ENCODE results near the gene LOXL3.

The LOXL3 gene

GRCh38 chr2:74525717-74526648 lies 27.8 kb downstream of the LOXL3 start, which contains the start of gene DQX1:
TSS of gene DQX1 (minus strand) at chr2:74526231. CDS start at chr2:74525729, 502 bp downstream.
- DNase-seq = no peak

DNA sequence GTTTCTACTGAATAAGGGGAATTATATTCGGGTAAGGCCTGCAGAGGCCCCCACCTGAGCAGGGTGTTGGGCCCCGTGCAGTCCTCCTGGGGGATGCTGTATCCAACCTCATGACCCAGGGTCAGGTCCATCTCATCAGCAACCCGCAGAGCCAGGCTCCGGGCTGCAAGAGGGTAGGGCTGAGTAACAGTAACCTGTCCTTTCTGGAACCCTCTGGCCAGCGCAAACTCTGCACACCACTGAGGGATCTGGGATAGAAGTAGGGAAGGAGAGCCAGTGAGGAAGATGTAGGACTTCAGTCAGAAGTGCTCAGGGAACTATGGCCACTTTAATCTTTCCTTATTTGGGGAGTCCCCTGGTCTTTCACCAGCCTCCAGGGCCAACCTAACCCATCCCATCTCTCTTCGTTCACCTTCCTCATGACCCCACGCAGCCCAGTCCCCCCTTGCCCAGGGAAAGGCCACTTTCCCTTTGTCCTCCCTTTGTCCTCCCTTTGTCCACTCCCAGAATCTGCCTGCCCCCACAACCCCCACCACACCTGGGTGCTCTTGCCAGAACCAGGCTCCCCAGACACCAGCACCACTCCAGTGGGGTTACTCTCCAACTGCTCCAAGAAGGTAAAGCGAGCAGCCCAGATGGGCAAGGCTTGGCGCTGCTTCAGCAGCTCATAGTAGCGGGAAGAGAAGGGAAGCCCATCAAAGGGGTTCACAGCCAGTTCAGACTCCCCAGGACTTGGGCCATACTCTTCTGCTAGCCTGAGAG lies 28.6 kb downstream of the LOXL3 start:
- DNase-seq = no peak

DNA sequence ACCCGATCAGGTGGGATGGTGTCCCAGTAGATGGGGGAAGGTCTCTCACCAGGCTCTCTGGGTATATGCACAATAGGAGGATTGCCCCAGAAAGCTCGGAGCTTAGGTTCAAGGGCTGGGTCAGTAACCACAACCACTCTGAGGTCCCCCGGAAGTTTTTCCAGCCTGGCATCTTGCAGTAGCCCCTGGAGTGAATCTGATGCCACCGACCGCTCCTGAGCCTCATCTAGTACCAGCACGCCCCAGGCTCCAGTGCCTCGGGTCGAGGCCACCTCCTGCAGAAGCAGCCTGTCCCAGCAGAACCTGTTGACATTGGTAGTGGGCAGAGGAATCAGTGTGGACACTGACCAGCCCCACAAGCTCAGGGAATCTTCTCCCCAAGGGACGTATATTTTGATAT lies 29.7 kb downstream of the LOXL3 start:
- no peak for DNase-seq

- no peak for DNase-seq
Measured at GRCh38 chr2:74522516-74522915, 31.2 kb downstream of the LOXL3 start.

DNA sequence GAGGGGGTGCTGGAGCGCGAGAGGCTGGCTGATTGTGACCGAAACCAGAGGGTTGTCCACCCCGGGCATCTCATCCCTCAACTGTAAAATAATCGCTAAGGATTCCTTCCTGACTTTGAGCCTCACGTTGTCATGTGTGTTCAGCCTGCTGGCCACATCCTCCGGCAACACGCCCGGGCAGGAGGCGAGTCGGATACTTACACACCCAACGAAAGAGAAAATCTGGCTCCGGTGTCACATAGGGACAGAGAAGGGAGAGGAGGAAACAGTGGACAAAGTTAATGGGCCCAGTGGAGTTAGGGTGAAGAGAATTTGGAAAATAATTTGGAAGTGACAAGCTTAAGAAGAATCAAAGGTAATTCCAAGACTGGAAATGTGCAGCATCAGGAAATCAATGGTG lies 37.1 kb downstream of the LOXL3 start:
- DNase-seq = no peak

DNA sequence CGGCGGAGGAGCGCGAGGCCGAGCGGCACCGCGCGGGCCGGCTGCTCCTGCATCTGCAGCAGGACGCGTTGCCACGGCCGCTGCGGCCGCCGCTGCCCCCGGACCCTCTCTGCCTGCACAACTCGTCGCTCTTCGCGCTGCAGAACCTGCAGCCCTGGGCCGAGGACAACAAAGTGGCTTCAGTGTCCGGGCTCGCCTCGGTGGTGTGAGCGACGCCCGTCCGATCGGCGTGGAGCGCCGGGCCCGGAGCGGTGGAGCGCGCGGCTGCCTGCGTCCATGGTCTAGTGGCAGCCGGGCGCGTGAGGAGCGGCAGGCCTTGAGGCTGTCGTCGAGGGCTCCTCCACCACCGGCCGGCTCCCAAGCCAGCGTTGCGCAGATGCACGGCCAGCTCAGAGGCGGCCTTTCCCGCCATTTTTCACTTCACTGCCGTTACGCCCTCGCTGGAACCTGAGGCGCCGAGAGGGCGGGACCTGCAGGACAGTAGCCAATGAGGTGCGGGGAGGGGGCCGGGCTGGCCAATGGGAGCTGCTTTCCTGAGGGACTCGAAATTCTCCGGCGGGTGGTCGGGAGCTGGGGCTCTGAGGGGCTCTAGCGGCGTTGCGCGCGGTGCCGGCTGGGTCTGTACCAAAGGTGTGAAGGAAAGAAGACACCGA lies 37.6 kb downstream of the LOXL3 start:
- DNase-seq = no peak

GRCh38 chr2:74515271-74515980 lies 38.3 kb downstream of the LOXL3 start:
- DNase-seq = peak; percentile 8

DNA sequence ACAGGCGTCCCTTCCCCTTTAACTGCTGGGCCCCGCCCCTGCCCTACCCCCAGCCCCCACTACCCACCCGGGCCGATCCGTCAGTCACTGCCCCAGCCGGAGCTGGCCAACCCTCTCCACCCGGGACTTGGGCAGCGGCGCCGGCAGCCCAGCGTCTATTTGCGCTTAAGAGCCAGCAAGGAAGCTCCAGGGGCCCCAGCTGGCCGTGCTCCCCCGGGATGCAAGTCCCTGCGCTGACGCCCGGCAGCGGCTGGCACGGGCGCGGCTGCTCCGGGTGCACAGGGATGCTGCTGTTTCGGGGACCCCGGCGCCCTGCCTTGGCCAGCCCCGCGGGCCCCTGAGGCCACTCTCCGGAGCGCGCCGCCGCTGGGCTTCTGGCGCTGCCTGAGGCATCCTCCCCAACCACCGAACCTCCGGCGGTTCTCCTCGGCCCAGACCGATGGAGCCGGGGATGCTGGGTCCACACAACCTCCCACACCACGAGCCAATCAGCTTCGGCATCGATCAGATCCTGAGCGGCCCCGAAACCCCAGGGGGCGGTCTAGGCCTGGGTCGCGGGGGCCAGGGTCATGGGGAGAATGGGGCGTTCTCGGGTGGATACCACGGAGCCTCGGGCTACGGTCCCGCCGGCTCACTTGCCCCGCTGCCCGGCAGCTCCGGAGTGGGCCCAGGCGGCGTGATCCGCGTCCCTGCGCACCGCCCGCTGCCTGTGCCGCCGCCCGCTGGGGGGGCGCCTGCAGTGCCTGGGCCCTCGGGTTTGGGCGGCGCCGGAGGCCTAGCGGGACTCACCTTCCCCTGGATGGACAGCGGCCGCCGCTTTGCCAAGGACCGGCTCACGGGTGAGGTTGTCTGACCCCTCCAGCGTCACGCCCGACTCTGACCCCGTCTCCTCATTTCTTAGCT lies 39.1 kb downstream of the LOXL3 start, which contains the start of gene TLX2:
Gene TLX2, plus strand, starts transcription at position 83 of the 903 bp plus-strand sequence. Its CDS starts 357 bp downstream, at position 440.
- no peak for DNase-seq

DNA sequence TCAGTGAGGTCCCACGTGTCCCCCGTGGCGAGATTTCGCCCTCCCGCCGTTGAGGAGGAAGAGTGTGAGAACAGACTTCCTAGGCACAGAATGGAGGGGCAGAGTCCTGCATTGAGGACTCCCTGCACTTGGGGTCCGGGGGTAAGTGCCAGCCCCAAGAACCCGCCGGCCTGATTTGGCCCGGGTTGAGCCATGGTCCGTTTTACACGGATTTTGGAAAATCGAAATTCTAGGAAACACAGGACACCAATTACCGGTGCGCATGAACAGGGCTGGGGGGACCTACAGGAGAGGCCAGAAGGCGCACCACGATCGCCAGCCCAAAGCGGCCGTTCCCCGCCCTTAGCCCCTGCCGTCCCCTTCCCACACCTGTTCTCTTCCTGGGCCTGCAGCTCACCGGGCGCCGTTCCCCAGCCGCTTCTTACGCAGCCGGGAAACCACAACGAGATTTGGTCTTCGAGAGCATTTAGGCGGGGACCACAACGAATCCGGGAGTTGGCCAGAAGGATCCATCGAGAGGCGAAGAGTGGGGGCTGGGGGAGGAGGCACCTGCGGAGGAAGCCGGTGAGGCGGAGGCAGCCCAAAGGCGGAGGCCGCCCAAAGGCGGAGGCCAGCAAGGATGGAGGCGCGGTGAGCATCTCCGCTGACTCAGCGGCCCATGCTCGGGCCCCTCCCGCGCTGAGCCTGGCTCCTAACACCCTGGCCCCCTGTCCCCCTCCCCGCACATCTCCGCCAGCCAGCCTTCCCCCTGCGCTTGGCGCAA lies 40.0 kb downstream of the LOXL3 start:
- DNase-seq = peak; percentile 32

- no peak for DNase-seq
Measured at GRCh38 chr2:74512744-74513604, 40.8 kb downstream of the LOXL3 start.

DNA sequence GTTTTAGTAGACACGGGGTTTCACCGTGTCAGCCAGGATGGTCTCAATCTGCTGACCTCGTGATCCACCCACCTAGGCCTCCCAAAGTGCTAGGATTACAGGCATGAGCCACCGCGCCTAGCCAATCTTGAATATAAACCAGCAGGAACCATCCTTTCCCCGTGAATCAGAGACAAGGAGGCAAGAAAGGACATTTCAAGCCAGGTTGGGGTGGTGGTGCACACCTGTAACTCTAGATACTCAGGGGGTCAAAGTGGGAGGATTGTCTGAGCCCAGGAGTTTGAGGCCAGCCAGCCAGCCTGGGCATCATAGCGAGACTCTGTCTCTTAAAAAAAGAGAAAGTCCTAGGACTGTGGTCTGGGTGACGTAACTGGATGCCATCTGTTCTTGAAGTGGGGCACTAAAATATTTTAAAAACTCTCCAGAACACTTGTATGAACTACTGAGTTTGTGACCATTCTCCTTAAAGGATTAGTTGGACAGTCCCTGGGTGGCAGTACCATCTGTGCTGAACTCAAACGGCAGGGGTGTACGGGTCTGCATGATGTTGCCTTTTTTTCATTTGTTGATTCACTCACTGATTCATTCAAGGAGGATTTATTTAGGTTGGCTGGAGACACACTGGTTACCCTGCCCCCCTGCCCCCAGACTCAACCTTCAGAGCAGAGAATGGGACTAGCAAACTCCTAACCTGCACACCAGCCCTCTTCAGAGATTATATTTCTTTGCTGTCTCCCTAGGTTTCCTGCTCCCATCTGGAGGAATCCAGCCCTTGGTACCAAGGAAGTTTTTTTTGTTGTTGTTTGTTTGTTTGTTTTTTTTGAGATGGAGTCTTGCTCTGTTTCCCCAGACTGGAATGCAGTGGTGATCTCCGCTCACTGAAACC lies 42.4 kb downstream of the LOXL3 start:
- DNase-seq = no peak

GRCh38 chr2:74510272-74510671 lies 43.5 kb downstream of the LOXL3 start:
- DNase-seq = no peak

- DNase-seq = peak; percentile 25
Measured at GRCh38 chr2:74507926-74508520, 45.7 kb downstream of the LOXL3 start.

- DNase-seq = peak; percentile 97
Measured at GRCh38 chr2:74507145-74507925, 46.4 kb downstream of the LOXL3 start, which contains the start of gene PCGF1. TSS of gene PCGF1 (minus strand) at chr2:74507695. CDS start at chr2:74507668, 27 bp downstream.

DNA sequence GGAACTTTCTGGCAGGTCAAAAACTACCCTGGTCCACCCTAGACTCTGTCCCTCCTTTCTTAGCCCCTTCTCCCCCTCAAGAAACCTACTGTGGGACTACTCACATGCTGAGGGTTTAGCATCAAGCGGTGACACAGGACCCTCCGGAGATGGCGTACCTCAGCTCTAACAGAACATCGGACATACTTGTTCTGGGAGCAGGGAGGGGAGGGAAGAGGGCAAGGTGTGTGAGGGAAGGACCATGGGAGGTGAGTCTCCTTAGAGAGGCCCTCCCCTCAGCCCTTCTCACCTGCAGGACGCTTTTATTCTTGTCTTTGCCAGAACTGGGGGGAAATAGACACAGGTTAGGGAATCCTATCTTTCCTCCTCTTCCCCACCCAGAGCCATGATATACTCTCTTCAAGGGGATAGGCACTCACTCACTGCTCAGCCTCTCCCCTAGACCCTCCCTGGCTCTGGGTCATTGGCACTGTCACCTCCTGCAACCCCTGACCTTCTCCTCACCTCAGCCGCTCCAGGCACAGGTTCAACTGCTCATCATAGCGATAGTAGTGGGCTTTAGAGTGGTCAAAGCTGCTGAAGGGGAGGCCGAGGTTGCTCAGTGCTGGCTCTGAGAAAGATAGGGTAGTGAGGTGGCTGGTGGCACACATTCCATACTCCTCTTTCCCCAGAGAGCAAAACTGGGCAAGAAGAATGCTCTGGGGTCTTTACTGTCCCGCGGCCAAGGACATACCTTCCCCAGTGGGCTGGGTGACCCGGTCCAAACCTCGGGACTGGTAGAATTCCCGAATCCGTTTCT lies 48.1 kb downstream of the LOXL3 start:
- no peak for DNase-seq

GRCh38 chr2:74504591-74504990 lies 49.2 kb downstream of the LOXL3 start:
- no peak for DNase-seq

Data from DMS79 treated with DMSO at 0.1 percent for 48 hours (cell line).